Omental fat pad (tissue), 4 donors: ENCODE measurements around the gene IER3. TPM values are rescaled to one million over a fixed set of nuclear protein-coding genes. Genes with fewer than 3 reads are reported as not detected.

ENCODE experiments used
- ATAC-seq: fragments of 150-250 bp; one replicate; pipeline ENCODE4 v1.9.1; 2016; ENCODE audit warnings: mild to moderate bottlenecking, moderate library complexity; ENCODE audit not compliant: low FRiP score
- DNase-seq: peaks from one replicate; pipeline ENCODE4 v3.0.0-alpha.2; 2019; ENCODE audit warnings: low spot score
- CTCF ChIP-seq, 3 donors: fragments of 450-650 bp; IDR thresholded peaks; one replicate each; pipeline ENCODE4 v1.5.1; 2016 to 2017; ENCODE audit warnings: antibody characterized with exemption in 3 of 3, mild to moderate bottlenecking in 3 of 3, moderate library complexity in 2 of 3
- total RNA-seq, 4 donors: library from RNA; depleted of rRNA; stranded (reverse); fragments of >200 nt; gene quantifications; one replicate each; pipeline ENCODE4 v1.1.0, GENCODE V29; 2016

IER3 gene
- total RNA-seq, 4 donors from 2014 or later: 6.8 to 224 (median 43.4) TPM

GRCh38 chr6:30777155-30777485, 32.8 kb upstream of the IER3 start:
- no peak for ATAC-seq
- DNase-seq: no peak
- TF ChIP-seq CTCF (IDR thresholded peaks at IDR 0.05): no peak

- ATAC-seq: no peak
- no peak for TF ChIP-seq CTCF (IDR thresholded peaks at IDR 0.05)
These were observed 32.2 kb upstream of the IER3 start for GRCh38 chr6:30776390-30777154.

GRCh38 chr6:30775104-30775503, 30.8 kb upstream of the IER3 start:
- TF ChIP-seq CTCF (IDR thresholded peaks at IDR 0.05): no peak
- DNase-seq: no peak
- no peak for ATAC-seq

More at GRCh38 chr6:30776390-30777154, 32.2 kb upstream of the IER3 start:
- no peak for DNase-seq

GRCh38 chr6:30774701-30775100, 30.4 kb upstream of the IER3 start:
- no peak for TF ChIP-seq CTCF (IDR thresholded peaks at IDR 0.05)
- no peak for ATAC-seq
- DNase-seq: no peak

GRCh38 chr6:30770592-30770991, 26.2 kb upstream of the IER3 start:
- TF ChIP-seq CTCF (IDR thresholded peaks at IDR 0.05): no peak
- no peak for DNase-seq
- no peak for ATAC-seq

- no peak for DNase-seq
- ATAC-seq: no peak
- TF ChIP-seq CTCF (IDR thresholded peaks at IDR 0.05): no peak
These were observed 25.6 kb upstream of the IER3 start for GRCh38 chr6:30769853-30770524.
